WTC11 (cell line): ENCODE measurements around the gene ZKSCAN1. TPM values are rescaled to one million over a fixed set of nuclear protein-coding genes. Genes with fewer than 3 reads are reported as not detected.

ENCODE experiments used
- ATAC-seq: fragments of 200-7000 bp; cut with Tn5 transposase; 2 replicates; pipeline ENCODE4 v1.10.0; 2021; ENCODE audit warnings: mild to moderate bottlenecking, moderate library complexity
- CTCF ChIA-PET: fragments of 300-600 bp; sonication (Branson Sonifier 250); formaldehyde crosslinking; loops from one replicate; lab custom pipeline; 2021; ENCODE audit warnings: antibody characterized with exemption; lab: Charles Lee
- POLR2A ChIA-PET: fragments of 350-600 bp; sonication (Branson Sonifier 250); formaldehyde crosslinking; loops from one replicate; lab custom pipeline; 2021; ENCODE audit warnings: antibody characterized with exemption; lab: Charles Lee
- DNase-seq: peaks from one replicate; pipeline ENCODE4 v3.0.0; 2021; ENCODE audit warnings: low spot score
- H3K27ac Mint-ChIP-seq: 2 replicates; pipeline ENCODE4 v1.8.0; 2021; ENCODE audit warnings: mixed read lengths
- H3K27me3 Mint-ChIP-seq: 2 replicates; pipeline ENCODE4 v1.8.0; 2021; ENCODE audit warnings: low read depth, mild to moderate bottlenecking, moderate library complexity, mixed read lengths
- H3K36me3 Mint-ChIP-seq: 2 replicates; pipeline ENCODE4 v1.8.0; 2021; ENCODE audit warnings: mixed read lengths
- H3K4me1 Mint-ChIP-seq: 2 replicates; pipeline ENCODE4 v1.8.0; 2022; ENCODE audit warnings: mixed read lengths
- H3K4me3 Mint-ChIP-seq: 2 replicates; pipeline ENCODE4 v1.8.0; 2021; ENCODE audit warnings: mild to moderate bottlenecking, moderate library complexity, mixed read lengths
- H3K9me3 Mint-ChIP-seq: 2 replicates; pipeline ENCODE4 v1.8.0; 2021; ENCODE audit warnings: mixed read lengths
- total RNA-seq: library from RNA; stranded (reverse); gene quantifications from 3 replicates; pipeline ENCODE4 v1.2.3, GENCODE V29; 2021
- TF ChIP-seq, protein P1 (sequence below): sonication (generic); formaldehyde crosslinking; IDR thresholded peaks from 2 replicates; pipeline ENCODE4 v1.8.1; 2022; ENCODE audit warnings: mild to moderate bottlenecking, moderate library complexity, missing genetic modification reagents
- TF ChIP-seq, protein P2 (sequence below): fragments of 250-450 bp; sonication (Bioruptor Pico); IDR thresholded peaks from 2 replicates; pipeline ENCODE4 v2.1.2; 2022; ENCODE audit warnings: mild to moderate bottlenecking, moderate library complexity
- TF ChIP-seq, protein P3 (sequence below): sonication (generic); formaldehyde crosslinking; IDR thresholded peaks from 2 replicates; pipeline ENCODE4 v1.8.0; 2022; ENCODE audit warnings: mild to moderate bottlenecking, missing genetic modification reagents
- TF ChIP-seq, protein P4 (sequence below): fragments of 250-450 bp; sonication (Bioruptor Pico); conservative IDR thresholded peaks from 2 replicates; pipeline ENCODE4 v1.9.0; 2021; ENCODE audit warnings: mild to moderate bottlenecking
- TF ChIP-seq, protein P5 (sequence below): sonication (generic); formaldehyde crosslinking; IDR thresholded peaks from 2 replicates; pipeline ENCODE4 v1.8.1; 2023; ENCODE audit warnings: mild to moderate bottlenecking, missing genetic modification reagents, moderate library complexity
- TF ChIP-seq, protein P6 (sequence below): sonication (generic); formaldehyde crosslinking; IDR thresholded peaks from 2 replicates; pipeline ENCODE4 v1.8.0; 2022; ENCODE audit warnings: mild to moderate bottlenecking, missing genetic modification reagents
- TF ChIP-seq, protein P7 (sequence below): sonication (generic); formaldehyde crosslinking; IDR thresholded peaks from 2 replicates; pipeline ENCODE4 v1.8.1; 2022; ENCODE audit warnings: missing genetic modification reagents, borderline replicate concordance

Gene ZKSCAN1
- total RNA-seq, 1 experiment from 2014 or later: 46.6 TPM

DNA sequence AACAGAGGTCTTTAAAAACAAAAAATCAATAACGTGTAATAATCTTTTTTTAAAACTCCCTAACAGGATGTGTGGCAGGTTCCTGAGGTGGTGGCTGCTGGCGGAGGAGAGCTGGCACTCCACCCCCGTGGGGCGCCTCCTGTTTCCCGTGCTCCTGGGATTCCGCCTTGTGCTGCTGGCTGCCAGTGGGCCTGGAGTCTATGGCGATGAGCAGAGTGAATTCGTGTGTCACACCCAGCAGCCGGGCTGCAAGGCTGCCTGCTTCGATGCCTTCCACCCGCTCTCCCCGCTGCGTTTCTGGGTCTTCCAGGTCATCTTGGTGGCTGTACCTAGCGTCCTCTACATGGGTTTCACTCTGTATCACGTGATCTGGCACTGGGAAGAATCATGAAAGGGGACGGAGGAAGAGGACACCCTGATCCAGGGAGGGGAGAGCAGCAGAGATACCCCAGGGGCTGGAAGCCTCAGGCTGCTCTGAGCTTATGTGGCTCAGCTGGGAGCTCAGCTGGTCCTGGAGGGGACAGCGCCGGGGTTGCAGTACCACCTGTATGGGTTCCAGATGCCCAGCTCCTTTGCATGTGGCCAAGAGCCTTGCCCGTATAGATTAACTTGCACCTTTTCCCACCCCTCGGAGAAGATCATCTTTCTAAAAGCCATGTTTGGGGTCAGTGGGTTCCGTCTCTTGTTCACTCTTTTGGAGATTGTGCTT is 22.9 kb upstream of the ZKSCAN1 start:
- H3K9me3 Mint-ChIP-seq: 0 out of 2 replicates have a peak, but pooled peaks cover 3% of the 10 kb centered on the region
- ChIA-PET CTCF (interaction anchor here (0.6 to 7.5 kb wide), 7 partner anchors 10 to 90 kb away, joined by 3 to 70 read pairs (median 5); partner anchors contain the start of gene TRIM4), POLR2A (no interaction called here)
- peaks cover 9% of the 10 kb centered on the region for H3K4me1 Mint-ChIP-seq
- H3K27me3 Mint-ChIP-seq: peaks cover 14% of the 10 kb centered on the region
- ATAC-seq: no peak
- DNase-seq: no peak
- TF ChIP-seq, protein P1, sequence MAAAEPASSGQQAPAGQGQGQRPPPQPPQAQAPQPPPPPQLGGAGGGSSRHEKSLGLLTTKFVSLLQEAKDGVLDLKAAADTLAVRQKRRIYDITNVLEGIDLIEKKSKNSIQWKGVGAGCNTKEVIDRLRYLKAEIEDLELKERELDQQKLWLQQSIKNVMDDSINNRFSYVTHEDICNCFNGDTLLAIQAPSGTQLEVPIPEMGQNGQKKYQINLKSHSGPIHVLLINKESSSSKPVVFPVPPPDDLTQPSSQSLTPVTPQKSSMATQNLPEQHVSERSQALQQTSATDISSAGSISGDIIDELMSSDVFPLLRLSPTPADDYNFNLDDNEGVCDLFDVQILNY (CRISPR knock-in tag): no peak
- no peaks in the 10 kb centered on the region for H3K36me3 Mint-ChIP-seq
- H3K4me3 Mint-ChIP-seq: no peak overlapping the region
- no peak overlapping the region for H3K27ac Mint-ChIP-seq

DNA sequence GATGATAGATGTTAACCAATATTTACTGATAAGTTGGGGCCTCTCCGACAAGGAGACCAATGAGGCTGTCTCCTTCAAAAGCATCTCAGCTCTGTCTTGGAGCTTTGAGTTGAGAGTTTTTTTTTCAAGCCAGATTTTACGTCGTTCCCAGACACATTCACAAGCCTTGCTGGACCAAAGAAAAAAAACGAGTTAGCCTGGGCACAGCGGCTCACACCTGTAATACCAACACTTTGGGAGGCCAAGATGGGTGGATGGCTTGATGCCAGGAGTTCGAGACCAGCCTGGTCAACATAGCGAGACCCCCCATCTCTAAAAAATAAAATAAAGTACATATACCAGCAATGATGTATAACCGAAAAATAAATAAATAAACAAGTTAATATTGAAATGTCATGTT is 20.6 kb upstream of the ZKSCAN1 start:
- H3K4me1 Mint-ChIP-seq: peaks cover 13% of the 10 kb centered on the region
- ATAC-seq (no peak), DNase-seq (no peak)
- peaks cover 6% of the 10 kb centered on the region for H3K27me3 Mint-ChIP-seq
- H3K27ac Mint-ChIP-seq: peak overlapping the region; percentile 36; the same call in 1 of the 2 replicates
- no peaks in the 10 kb centered on the region for H3K36me3 Mint-ChIP-seq
- TF ChIP-seq, protein P2, sequence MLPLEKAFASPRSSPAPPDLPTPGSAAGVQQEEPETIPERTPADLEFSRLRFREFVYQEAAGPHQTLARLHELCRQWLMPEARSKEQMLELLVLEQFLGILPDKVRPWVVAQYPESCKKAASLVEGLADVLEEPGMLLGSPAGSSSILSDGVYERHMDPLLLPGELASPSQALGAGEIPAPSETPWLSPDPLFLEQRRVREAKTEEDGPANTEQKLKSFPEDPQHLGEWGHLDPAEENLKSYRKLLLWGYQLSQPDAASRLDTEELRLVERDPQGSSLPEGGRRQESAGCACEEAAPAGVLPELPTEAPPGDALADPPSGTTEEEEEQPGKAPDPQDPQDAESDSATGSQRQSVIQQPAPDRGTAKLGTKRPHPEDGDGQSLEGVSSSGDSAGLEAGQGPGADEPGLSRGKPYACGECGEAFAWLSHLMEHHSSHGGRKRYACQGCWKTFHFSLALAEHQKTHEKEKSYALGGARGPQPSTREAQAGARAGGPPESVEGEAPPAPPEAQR (CRISPR knock-in tag): no peak
- TF ChIP-seq, protein P3, sequence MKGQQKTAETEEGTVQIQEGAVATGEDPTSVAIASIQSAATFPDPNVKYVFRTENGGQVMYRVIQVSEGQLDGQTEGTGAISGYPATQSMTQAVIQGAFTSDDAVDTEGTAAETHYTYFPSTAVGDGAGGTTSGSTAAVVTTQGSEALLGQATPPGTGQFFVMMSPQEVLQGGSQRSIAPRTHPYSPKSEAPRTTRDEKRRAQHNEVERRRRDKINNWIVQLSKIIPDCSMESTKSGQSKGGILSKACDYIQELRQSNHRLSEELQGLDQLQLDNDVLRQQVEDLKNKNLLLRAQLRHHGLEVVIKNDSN: no peak
- TF ChIP-seq, protein P4, sequence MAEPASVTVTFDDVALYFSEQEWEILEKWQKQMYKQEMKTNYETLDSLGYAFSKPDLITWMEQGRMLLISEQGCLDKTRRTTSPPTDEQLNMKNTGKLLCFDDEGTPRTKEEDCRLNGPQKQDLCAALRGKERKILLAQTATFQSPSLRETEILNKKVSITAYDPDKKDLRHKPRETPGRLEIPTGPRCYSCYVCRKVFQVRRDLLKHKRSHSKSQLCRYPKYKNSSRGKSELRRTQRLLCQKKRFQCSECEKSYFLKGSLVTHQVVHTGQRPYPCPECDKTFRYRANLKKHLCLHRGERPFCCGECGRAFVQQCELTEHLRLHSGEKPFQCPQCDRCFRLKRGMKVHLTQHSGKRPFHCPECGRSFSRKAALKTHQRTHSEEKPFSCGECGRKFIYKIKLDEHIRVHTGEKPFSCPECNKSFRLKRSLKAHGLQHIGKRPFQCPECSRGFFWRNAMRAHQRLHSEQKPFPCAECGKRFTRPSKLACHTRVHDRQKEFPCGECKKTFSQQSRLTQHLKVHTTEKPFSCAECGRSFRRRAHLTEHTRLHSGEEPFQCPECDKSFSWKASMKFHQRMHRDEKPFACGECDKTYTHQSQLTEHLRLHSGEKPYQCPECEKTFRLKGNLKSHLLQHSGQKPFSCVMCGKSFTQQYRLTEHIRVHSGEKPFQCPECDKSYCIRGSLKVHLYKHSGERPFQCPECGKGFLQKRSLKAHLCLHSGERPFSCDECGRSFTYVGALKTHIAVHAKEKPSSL (CRISPR knock-in tag): no peak
- TF ChIP-seq, protein P5, sequence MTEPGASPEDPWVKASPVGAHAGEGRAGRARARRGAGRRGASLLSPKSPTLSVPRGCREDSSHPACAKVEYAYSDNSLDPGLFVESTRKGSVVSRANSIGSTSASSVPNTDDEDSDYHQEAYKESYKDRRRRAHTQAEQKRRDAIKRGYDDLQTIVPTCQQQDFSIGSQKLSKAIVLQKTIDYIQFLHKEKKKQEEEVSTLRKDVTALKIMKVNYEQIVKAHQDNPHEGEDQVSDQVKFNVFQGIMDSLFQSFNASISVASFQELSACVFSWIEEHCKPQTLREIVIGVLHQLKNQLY (CRISPR knock-in tag): no peak
- H3K9me3 Mint-ChIP-seq: 0 out of 2 replicates have a peak, but pooled peaks cover 3% of the 10 kb centered on the region
- ChIA-PET CTCF (interaction anchor here (0.8 to 7.5 kb wide), 12 partner anchors 9 to 107 kb away, joined by 3 to 70 read pairs (median 6); partner anchors contain the start of genes AP4M1, GJC3 and ZSCAN21), POLR2A (interaction anchor here (0.7 kb wide), 1 partner anchor 156 kb away, joined by 4 read pairs; no protein-coding TSS in a partner anchor)
- no peak overlapping the region for H3K4me3 Mint-ChIP-seq

DNA sequence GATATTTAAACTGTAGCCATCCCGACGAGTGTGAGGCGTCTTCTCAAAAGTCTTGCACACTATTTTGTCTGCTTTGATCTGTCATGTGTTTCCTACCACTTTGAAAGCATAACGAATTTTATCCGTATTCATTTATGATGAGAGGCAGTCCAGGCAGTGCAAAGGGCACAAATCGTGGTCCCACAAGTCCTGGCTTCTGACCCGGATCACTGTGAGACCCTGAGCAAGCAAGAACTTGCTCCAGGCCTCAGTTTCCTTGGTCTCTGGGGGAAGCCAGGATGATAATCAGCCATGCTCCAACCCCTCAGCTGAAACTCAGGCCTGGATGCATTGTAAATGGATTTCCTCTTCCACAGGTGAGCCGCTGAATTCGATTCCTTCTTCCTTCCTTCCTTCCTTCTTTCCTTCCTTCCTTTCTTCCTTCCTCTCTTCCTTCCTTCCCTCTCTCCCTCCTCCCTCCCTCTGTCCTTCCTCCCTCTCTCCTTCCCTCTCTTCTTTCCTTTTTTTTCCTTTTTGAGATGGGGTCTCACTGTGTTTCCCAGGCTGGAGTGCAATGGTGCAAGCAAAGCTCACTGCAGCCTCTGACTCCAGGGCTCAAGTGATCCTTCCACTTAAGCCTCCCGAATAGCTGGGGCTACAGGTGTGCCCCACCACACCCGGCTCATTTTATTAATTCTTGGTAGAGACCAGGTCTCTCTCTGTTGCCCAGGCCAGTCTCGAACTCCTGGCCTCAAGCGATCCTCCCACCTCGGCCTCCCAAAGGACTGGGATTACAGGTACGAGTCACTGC is 18.4 kb upstream of the ZKSCAN1 start:
- ChIA-PET CTCF (interaction anchor here (1.2 to 1.7 kb wide), 2 partner anchors 17 to 83 kb away, joined by 4 to 6 read pairs; no protein-coding TSS in a partner anchor), POLR2A (interaction anchor here (0.6 kb wide), 1 partner anchor 365 kb away, joined by 3 read pairs; no protein-coding TSS in a partner anchor)
- no peak for DNase-seq

More for the DNA sequence above, 18.4 kb upstream of the ZKSCAN1 start:
- ATAC-seq: no peak
- Mint-ChIP-seq H3K4me1 (peaks cover 8% of the 10 kb centered on the region), H3K4me3 (peak overlapping the region; percentile 60), H3K27me3 (peaks cover 3% of the 10 kb centered on the region; the same call in 1 of the 2 replicates), H3K9me3 (0 out of 2 replicates have a peak, but pooled peaks cover 3% of the 10 kb centered on the region), H3K27ac (peak overlapping the region; percentile 87), H3K36me3 (no peaks in the 10 kb centered on the region)
- TF ChIP-seq, protein P6, sequence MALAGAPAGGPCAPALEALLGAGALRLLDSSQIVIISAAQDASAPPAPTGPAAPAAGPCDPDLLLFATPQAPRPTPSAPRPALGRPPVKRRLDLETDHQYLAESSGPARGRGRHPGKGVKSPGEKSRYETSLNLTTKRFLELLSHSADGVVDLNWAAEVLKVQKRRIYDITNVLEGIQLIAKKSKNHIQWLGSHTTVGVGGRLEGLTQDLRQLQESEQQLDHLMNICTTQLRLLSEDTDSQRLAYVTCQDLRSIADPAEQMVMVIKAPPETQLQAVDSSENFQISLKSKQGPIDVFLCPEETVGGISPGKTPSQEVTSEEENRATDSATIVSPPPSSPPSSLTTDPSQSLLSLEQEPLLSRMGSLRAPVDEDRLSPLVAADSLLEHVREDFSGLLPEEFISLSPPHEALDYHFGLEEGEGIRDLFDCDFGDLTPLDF (CRISPR knock-in tag): no peak
- TF ChIP-seq, protein P7, sequence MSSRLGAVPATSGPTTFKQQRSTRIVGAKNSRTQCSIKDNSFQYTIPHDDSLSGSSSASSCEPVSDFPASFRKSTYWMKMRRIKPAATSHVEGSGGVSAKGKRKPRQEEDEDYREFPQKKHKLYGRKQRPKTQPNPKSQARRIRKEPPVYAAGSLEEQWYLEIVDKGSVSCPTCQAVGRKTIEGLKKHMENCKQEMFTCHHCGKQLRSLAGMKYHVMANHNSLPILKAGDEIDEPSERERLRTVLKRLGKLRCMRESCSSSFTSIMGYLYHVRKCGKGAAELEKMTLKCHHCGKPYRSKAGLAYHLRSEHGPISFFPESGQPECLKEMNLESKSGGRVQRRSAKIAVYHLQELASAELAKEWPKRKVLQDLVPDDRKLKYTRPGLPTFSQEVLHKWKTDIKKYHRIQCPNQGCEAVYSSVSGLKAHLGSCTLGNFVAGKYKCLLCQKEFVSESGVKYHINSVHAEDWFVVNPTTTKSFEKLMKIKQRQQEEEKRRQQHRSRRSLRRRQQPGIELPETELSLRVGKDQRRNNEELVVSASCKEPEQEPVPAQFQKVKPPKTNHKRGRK (CRISPR knock-in tag): peak; percentile 77; the same call in 1 of the 2 replicates
